ENCODE data around the gene PLPPR3. TPM values are rescaled to one million over a fixed set of nuclear protein-coding genes. Genes with fewer than 3 reads are reported as not detected.
A peak's percentile ranks its signal among the peaks of the same experiment; 100 is the strongest.

PLPPR3 gene
- total and polyA plus RNA-seq, 5 donors from 2014 or later: not detected

DNA sequence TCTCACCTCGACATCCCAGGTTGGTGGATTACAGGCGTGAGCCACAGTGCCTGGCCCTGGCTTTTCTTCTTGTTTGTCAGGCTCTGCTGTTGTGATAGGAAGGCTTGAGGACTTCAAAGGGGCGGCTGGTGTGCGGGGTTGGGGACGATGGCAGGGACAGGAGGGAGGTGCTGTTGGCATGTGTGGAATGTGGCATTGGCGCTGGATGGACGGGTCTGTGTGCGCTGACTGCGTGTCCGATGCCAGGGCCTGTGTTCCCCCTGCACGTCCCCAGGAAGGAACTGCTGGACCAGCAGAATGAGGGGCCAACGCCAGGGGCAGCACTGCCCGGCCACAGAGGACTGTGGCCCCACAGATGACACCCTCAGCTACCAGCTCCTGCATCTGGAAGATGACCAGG lies 37.2 kb downstream of the PLPPR3 start:
- no peak overlapping the region for H3K27ac Mint-ChIP-seq
- DNase-seq (no peak), ATAC-seq (ENCODE audit: low read depth in 2 of 2) (no peak)
- H3K27me3 Mint-ChIP-seq: peaks cover 3% of the 10 kb centered on the region
- Histone ChIP-seq H3K4me1 (ENCODE audit: control insufficient read depth, insufficient read depth, low read length, poor library complexity, severe bottlenecking) (no peaks in the 10 kb centered on the region), H3K36me3 (ENCODE audit: control insufficient read depth, insufficient read depth, low read length) (no peaks in the 10 kb centered on the region), H3K4me3 (ENCODE audit: low read depth, low read length) (no peak overlapping the region), H3K27me3 (ENCODE audit: control insufficient read depth, insufficient read depth, low read length) (no peaks in the 10 kb centered on the region), H3K27ac (ENCODE audit: insufficient read depth, low read length, poor library complexity, severe bottlenecking) (no peak overlapping the region), H3K9me3 (ENCODE audit: control insufficient read depth in 2 of 2, low read length in 2 of 2) (no peaks in the 10 kb centered on the region)
- peaks cover 0 to 4% (median 0%) of the 10 kb centered on the region in 4 donors for H3K4me1 Mint-ChIP-seq
- no peak overlapping the region for H3K4me3 Mint-ChIP-seq
- H3K36me3 Mint-ChIP-seq: no peaks in the 10 kb centered on the region
- no peaks in the 10 kb centered on the region for H3K9me3 Mint-ChIP-seq

DNA sequence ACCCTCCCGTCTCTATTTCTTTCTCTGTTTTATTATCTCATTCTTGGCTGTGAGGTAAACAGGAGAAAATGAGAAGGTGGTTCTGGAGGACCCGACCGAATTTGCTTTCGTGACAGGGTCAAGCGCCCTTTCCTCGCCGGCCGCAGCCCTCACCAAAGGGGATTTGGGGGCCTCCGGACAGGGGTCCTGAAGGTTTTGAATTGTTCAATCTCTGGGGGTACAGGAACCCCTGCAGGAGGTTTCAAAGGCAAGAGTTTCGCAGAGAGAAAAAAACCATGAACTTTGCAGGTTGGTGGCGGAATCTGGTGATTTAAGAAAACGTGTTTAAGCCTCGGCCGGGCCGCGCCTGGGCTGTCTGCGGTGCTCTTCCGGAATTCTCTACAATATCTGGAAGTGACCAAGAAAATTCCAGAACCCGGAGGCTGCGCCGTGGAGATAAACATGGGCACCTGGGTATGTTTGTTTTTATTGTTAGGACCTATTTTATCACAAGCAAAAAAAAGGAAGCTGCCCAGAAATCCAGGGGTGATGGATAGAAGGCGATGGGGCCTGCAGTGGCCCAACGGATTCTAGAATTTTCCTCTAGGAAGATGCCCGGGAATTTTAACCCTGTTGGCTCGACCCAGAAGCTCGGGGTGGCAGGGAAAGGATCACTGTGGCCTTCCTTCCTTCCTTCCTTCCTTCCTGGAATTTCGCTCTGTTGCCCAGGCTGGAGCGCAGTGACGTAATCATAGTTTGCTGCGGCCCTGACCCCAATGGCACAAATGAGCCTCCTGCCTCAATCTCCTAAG lies 38.7 kb downstream of the PLPPR3 start:
- Mint-ChIP-seq H3K4me3 (no peak overlapping the region), H3K36me3 (no peaks in the 10 kb centered on the region), H3K27me3 (no peaks in the 10 kb centered on the region), H3K4me1 (no peaks in the 10 kb centered on the region), H3K27ac (no peak overlapping the region), H3K9me3 (no peaks in the 10 kb centered on the region)
- Histone ChIP-seq H3K36me3 (ENCODE audit: control insufficient read depth, insufficient read depth, low read length) (no peaks in the 10 kb centered on the region), H3K4me3 (ENCODE audit: low read depth, low read length) (no peak overlapping the region), H3K4me1 (ENCODE audit: control insufficient read depth, insufficient read depth, low read length, poor library complexity, severe bottlenecking) (no peaks in the 10 kb centered on the region), H3K27ac (ENCODE audit: insufficient read depth, low read length, poor library complexity, severe bottlenecking) (no peak overlapping the region), H3K9me3 (ENCODE audit: control insufficient read depth in 2 of 2, low read length in 2 of 2) (no peaks in the 10 kb centered on the region), H3K27me3 (ENCODE audit: control insufficient read depth, insufficient read depth, low read length) (no peaks in the 10 kb centered on the region)
- no peak for DNase-seq
- ATAC-seq (ENCODE audit: low read depth in 2 of 2): no peak

DNA sequence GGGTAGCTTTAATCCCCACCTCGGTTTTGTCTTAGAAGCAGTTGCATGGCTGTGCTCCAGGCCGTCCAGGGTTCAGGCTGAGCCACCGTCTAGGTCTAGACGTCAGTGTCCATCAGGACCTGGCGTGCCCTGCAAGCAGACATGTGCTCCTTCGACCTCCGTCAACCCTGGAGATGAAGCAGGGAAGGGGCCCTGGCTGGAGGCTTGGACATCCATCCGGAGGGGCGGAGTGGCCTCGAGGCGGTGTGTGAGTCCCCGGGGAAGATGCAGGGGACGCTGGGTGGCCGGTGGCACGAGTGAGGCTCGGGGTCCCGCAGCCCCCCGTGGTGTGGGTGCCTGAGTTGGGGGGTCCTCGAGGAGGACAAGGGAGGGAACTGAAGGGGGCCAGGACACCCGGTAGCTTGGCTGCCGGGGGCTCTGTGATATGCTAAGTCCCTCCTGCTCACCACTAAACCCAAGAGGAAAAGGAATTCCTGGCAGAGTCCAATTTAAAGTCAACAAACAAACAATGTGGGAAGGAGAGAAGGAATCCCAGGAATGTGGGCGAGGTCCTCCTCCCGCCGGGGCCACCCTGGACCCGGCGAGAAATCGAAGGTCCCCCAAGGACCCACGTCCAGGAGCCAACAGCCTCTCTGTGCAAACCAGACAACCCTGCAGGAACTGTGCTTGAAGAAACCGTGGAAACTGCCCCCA lies 39.4 kb downstream of the PLPPR3 start:
- Mint-ChIP-seq H3K36me3 (no peaks in the 10 kb centered on the region), H3K27me3 (no peaks in the 10 kb centered on the region)

DNA sequence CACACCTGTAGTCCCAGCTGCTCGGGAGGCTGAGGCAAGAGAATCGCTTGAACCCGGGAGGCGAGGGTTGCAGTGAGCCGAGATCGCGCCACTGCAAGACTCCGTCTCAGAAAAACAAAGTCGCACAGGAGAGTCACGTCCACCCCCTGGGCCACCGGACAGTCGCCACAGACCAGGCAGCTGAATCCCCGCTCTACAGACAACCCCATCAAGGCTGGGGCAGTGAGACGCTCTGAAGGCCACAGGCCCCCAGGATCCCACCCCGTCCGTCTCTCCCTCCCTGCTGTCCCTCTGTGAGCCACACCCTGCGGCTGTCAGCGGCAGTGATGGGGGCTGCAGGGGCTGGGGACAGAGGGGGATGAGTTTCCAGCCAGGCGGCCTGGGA lies 40.0 kb downstream of the PLPPR3 start:
- Histone ChIP-seq H3K36me3 (ENCODE audit: control insufficient read depth, insufficient read depth, low read length) (no peaks in the 10 kb centered on the region), H3K4me1 (ENCODE audit: control insufficient read depth, insufficient read depth, low read length, poor library complexity, severe bottlenecking) (no peaks in the 10 kb centered on the region), H3K4me3 (ENCODE audit: low read depth, low read length) (no peak overlapping the region), H3K27ac (ENCODE audit: insufficient read depth, low read length, poor library complexity, severe bottlenecking) (no peak overlapping the region), H3K27me3 (ENCODE audit: control insufficient read depth, insufficient read depth, low read length) (no peaks in the 10 kb centered on the region), H3K9me3 (ENCODE audit: control insufficient read depth in 2 of 2, low read length in 2 of 2) (no peaks in the 10 kb centered on the region)
- Mint-ChIP-seq H3K27me3 (no peaks in the 10 kb centered on the region), H3K4me3 (no peak overlapping the region), H3K9me3 (no peaks in the 10 kb centered on the region), H3K27ac (no peak overlapping the region), H3K36me3 (no peaks in the 10 kb centered on the region), H3K4me1 (no peaks in the 10 kb centered on the region)
- DNase-seq (no peak), ATAC-seq (ENCODE audit: low read depth in 2 of 2) (no peak)

More for the DNA sequence above, 39.4 kb downstream of the PLPPR3 start:
- ATAC-seq (ENCODE audit: low read depth in 2 of 2) (no peak), DNase-seq (no peak)
- H3K4me3 Mint-ChIP-seq: no peak overlapping the region
- Histone ChIP-seq H3K9me3 (ENCODE audit: control insufficient read depth in 2 of 2, low read length in 2 of 2) (no peaks in the 10 kb centered on the region), H3K4me3 (ENCODE audit: low read depth, low read length) (no peak overlapping the region), H3K4me1 (ENCODE audit: control insufficient read depth, insufficient read depth, low read length, poor library complexity, severe bottlenecking) (no peaks in the 10 kb centered on the region), H3K36me3 (ENCODE audit: control insufficient read depth, insufficient read depth, low read length) (no peaks in the 10 kb centered on the region), H3K27me3 (ENCODE audit: control insufficient read depth, insufficient read depth, low read length) (no peaks in the 10 kb centered on the region), H3K27ac (ENCODE audit: insufficient read depth, low read length, poor library complexity, severe bottlenecking) (no peak overlapping the region)
- H3K4me1 Mint-ChIP-seq: no peaks in the 10 kb centered on the region
- H3K27ac Mint-ChIP-seq: no peak overlapping the region
- H3K9me3 Mint-ChIP-seq: no peaks in the 10 kb centered on the region

DNA sequence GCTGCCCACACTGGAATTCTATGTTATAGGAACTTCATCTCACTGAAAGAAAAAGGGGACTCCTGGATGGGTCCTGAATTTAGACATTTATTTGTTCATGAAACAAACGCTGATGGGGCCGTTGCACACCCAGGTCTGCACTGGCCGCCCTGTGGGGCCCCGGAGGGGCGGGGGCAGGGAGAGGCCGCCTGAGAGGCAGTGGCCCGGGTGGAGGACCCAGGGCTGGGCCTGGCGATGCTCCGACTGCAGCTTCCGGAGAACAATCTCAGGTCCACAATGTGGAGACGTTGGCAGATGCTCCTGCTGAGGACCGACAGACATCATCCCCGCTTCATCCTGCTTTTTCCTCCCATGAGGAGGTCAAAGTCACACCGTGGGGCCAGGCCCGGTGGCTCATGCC lies 40.8 kb downstream of the PLPPR3 start:
- H3K4me3 Mint-ChIP-seq: no peak overlapping the region
- DNase-seq (no peak), ATAC-seq (ENCODE audit: low read depth in 2 of 2) (no peak)
- H3K4me1 ChIP-seq (ENCODE audit: control insufficient read depth, insufficient read depth, low read length, poor library complexity, severe bottlenecking): no peaks in the 10 kb centered on the region
- no peaks in the 10 kb centered on the region for H3K9me3 Mint-ChIP-seq
- H3K36me3 ChIP-seq (ENCODE audit: control insufficient read depth, insufficient read depth, low read length): no peaks in the 10 kb centered on the region
- H3K4me3 ChIP-seq (ENCODE audit: low read depth, low read length): no peak overlapping the region
- H3K36me3 Mint-ChIP-seq: no peaks in the 10 kb centered on the region
- no peaks in the 10 kb centered on the region for H3K9me3 ChIP-seq (ENCODE audit: control insufficient read depth in 2 of 2, low read length in 2 of 2)
- no peaks in the 10 kb centered on the region for H3K27me3 Mint-ChIP-seq
- no peaks in the 10 kb centered on the region for H3K27me3 ChIP-seq (ENCODE audit: control insufficient read depth, insufficient read depth, low read length)
- no peak overlapping the region for H3K27ac Mint-ChIP-seq
- H3K27ac ChIP-seq (ENCODE audit: insufficient read depth, low read length, poor library complexity, severe bottlenecking): no peak overlapping the region
- no peaks in the 10 kb centered on the region for H3K4me1 Mint-ChIP-seq

DNA sequence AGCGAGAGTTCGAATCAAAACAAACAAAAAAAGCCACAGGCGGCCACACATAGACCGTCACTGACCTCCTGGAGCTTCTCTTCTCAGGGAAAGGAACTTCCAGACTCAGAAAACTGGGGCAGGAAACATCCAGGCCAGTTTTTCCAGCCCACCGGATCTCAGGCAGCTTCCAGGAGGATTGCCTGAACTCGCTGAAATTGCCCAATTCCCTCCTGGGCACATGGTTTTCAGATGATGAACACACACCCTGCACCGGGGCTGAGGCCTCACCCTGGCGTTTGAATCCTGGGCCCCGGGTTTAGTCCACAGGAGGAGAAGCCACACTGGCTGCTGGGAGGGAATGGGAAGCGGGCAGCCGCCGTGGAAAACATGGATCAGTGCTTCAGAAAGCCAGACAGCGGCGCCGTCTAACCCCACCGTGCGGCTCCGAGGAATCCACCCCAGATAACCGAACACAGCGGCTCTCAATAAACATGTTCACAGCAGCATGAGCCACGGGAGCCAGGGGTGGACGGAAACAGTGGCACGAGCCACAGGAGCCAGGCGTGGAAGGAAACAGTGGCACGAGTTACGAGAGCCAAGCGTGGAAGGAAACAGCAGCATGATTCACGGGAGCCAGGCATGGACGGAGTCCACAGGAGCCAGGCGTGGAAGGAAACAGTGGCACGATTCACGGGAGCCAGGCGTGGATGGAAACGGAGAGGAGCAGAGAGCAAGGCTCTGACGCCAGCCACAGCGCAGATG lies 42.7 kb downstream of the PLPPR3 start:
- DNase-seq: no peak
- Histone ChIP-seq H3K36me3 (ENCODE audit: control insufficient read depth, insufficient read depth, low read length) (no peaks in the 10 kb centered on the region), H3K27ac (ENCODE audit: insufficient read depth, low read length, poor library complexity, severe bottlenecking) (no peak overlapping the region), H3K9me3 (ENCODE audit: control insufficient read depth in 2 of 2, low read length in 2 of 2) (no peaks in the 10 kb centered on the region), H3K4me3 (ENCODE audit: low read depth, low read length) (no peak overlapping the region), H3K4me1 (ENCODE audit: control insufficient read depth, insufficient read depth, low read length, poor library complexity, severe bottlenecking) (no peaks in the 10 kb centered on the region), H3K27me3 (ENCODE audit: control insufficient read depth, insufficient read depth, low read length) (no peaks in the 10 kb centered on the region)
- Mint-ChIP-seq H3K9me3 (no peaks in the 10 kb centered on the region), H3K36me3 (no peaks in the 10 kb centered on the region), H3K4me1 (no peaks in the 10 kb centered on the region), H3K4me3 (no peak overlapping the region), H3K27ac (peak overlapping the region in 1 of 3 donors; percentile 32), H3K27me3 (no peaks in the 10 kb centered on the region)
- no peak for ATAC-seq (ENCODE audit: low read depth in 2 of 2)

DNA sequence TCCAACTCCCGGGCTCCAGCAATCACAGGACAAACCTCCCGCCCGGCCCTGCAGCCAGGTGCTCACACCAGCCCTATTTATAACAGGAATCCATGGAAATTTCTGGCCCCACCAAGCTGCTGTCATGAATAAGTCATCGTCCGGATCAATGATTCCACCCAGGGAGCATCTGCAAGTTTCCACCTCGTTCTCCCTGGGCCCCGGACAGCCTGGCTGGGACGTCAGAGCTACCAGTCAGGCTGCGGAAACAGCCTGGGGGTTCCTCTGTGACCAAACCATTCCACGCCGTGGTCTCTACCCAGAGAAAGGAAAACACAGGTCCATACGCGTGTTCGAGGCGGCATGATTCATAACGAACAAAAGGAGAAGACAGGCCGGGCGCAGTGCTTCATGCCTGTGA lies 45.2 kb downstream of the PLPPR3 start:
- Histone ChIP-seq H3K9me3 (ENCODE audit: control insufficient read depth in 2 of 2, low read length in 2 of 2) (no peaks in the 10 kb centered on the region), H3K27ac (ENCODE audit: insufficient read depth, low read length, poor library complexity, severe bottlenecking) (no peak overlapping the region), H3K27me3 (ENCODE audit: control insufficient read depth, insufficient read depth, low read length) (no peaks in the 10 kb centered on the region), H3K36me3 (ENCODE audit: control insufficient read depth, insufficient read depth, low read length) (no peaks in the 10 kb centered on the region), H3K4me3 (ENCODE audit: low read depth, low read length) (no peak overlapping the region), H3K4me1 (ENCODE audit: control insufficient read depth, insufficient read depth, low read length, poor library complexity, severe bottlenecking) (no peaks in the 10 kb centered on the region)
- no peak overlapping the region for H3K4me3 Mint-ChIP-seq
- H3K9me3 Mint-ChIP-seq: peaks cover 0 to 2% (median 0%) of the 10 kb centered on the region in 7 donors
- H3K4me1 Mint-ChIP-seq: peaks cover 0 to 5% (median 0%) of the 10 kb centered on the region in 4 donors
- ATAC-seq (ENCODE audit: low read depth in 2 of 2): no peak
- no peak overlapping the region for H3K27ac Mint-ChIP-seq
- peaks cover 4% of the 10 kb centered on the region for H3K27me3 Mint-ChIP-seq
- no peak for DNase-seq
- H3K36me3 Mint-ChIP-seq: no peaks in the 10 kb centered on the region

Measured in CD4-positive, CD25-positive, alpha-beta regulatory T cell (primary cell).